Heart left ventricle (tissue), 16 donors: ENCODE measurements around the gene CPEB2. TPM values are rescaled to one million over a fixed set of nuclear protein-coding genes. Genes with fewer than 3 reads are reported as not detected.

Experiments used
- ATAC-seq, 4 donors: fragments of 200-7000 bp; cut with Tn5 transposase; one replicate each; pipeline ENCODE4 v1.9.1; 2020 to 2022; ENCODE audit warnings: moderate library complexity in 4 of 4, mild to moderate bottlenecking in 3 of 4, moderate number of reproducible peaks in 1 of 4
- DNase-seq, 5 donors: peaks; one replicate each; pipeline ENCODE4 v3.0.0-alpha.2; 2020
- H3K27ac ChIP-seq, 12 donors: fragments of 200-600 bp; sonication (generic) in 4 of 12; one replicate each; pipeline versions ENCODE4 v1.5.0 to v1.8.0; 2016 to 2022; ENCODE audit warnings: mild to moderate bottlenecking in 2 of 12
- H3K27me3 ChIP-seq, 9 donors: fragments of 200-600 bp; sonication (generic) in 2 of 9; one replicate each; pipeline versions ENCODE4 v1.5.1 to v1.8.0; 2016 to 2022; ENCODE audit warnings: mild to moderate bottlenecking in 3 of 9
- H3K36me3 ChIP-seq, 9 donors: fragments of 200-600 bp; sonication (generic) in 2 of 9; one replicate each; pipeline versions ENCODE4 v1.5.0 to v1.8.0; 2018 to 2022; ENCODE audit warnings: mild to moderate bottlenecking in 2 of 9
- H3K4me1 ChIP-seq, 12 donors: fragments of 200-600 bp; sonication (generic) in 4 of 12; one replicate each; pipeline versions ENCODE4 v1.5.0 to v1.8.0; 2016 to 2022; ENCODE audit warnings: mild to moderate bottlenecking in 3 of 12
- H3K4me3 ChIP-seq, 12 donors: fragments of 200-600 bp; sonication (generic) in 4 of 12; one replicate each; pipeline versions ENCODE4 v1.5.0 to v1.8.0; 2017 to 2022; ENCODE audit warnings: mild to moderate bottlenecking in 9 of 12, moderate library complexity in 4 of 12
- H3K9me3 ChIP-seq, 12 donors: fragments of 200-600 bp; sonication (generic) in 4 of 12; one replicate each; pipeline versions ENCODE4 v1.5.0 to v1.8.0; 2016 to 2022; ENCODE audit warnings: mild to moderate bottlenecking in 1 of 12
- POLR2A ChIP-seq, 2 donors: fragments of 450-650 bp; IDR thresholded peaks; one replicate each; pipeline ENCODE4 v1.6.1; 2017; ENCODE audit warnings: antibody characterized with exemption in 2 of 2, mild to moderate bottlenecking in 2 of 2, moderate library complexity in 2 of 2
- WGBS, 4 donors: extraction: QIAGEN DNeasy Blood & Tissue Kit in 2 of 4; methylation state at CpG; one replicate each; pipeline versions ENCODE4 v1.1.5 to v1.1.7; 2013 to 2018; 5-methylcytosine and 5-hydroxymethylcytosine counted together
- intact Hi-C, 10 donors: fragments of 100-400 bp; cut with DNase I; formaldehyde crosslinking; loops; one replicate each; pipeline versions ENCODE4 v1.11.1 to v1.14.2; 2022
- polyA plus RNA-seq, 2 donors: library from polyadenylated mRNA; stranded (reverse); fragments of 200-250 nt; gene quantifications; one replicate each; pipeline ENCODE4 v1.2.3, GENCODE V29; 2013
- total RNA-seq, 9 donors: library from RNA; depleted of rRNA in 2 of 9; stranded (reverse); fragments of >200 nt in 2 of 9; fragmentation: NEBNext Ultra II Directional in 3 of 9; extraction: Animal tissue kit (Norgen Biotek cat#: 25700) in 3 of 9; gene quantifications; one replicate each; pipeline versions ENCODE4 v1.1.0 to v1.2.4, GENCODE V29; 2016 to 2023
- TF ChIP-seq, protein P1 (sequence below), 12 donors: fragments of 200-600 bp; sonication (generic) in 4 of 12; IDR thresholded peaks; one replicate each; pipeline versions ENCODE4 v1.5.0 to v1.8.0; 2018 to 2022; ENCODE audit warnings: antibody characterized with exemption in 12 of 12, mild to moderate bottlenecking in 5 of 12
- donor health status: ischemic (EF 13 %, LVEDD 7.1; RV severe dilation, severe dysfunction).
- donor health status: healthy with polysubstance abuse.
- donor health status: DM: no; HTN: yes; CAD: no.
- donor health status: DM: no; HTN: no; CAD: no.
- donor health status: ischemic (EF 25% LVEDD 6.9; RV normal size, moderate dysfunction).
- donor health status: ischemic (EF 25% LVEDD 5.7; RV mildly dilated, moderate dysfunction).
- donor health status: healthy.
- donor health status: DM: yes; HTN: yes; CAD: no.
- donor health status: ischemic (EF 35%, LVEDD 5.7; RV mildly dilated, moderate dysfunction).
- donor health status: nonischemic (EF 11% LVEDD 7.7; RV severe dilation, severe dysfunction).
- donor health status: DM: yes; HTN: yes; CAD: no.
- donor health status: PGD.
- donor health status: ischemic (EF 29% LVEDD 5.4; RV normal size, mild dysfunction).
- donor health status: nonischemic (EF 23%, LVEDD 6.1; RV moderate dilation, normal function).

The CPEB2 gene
- total and polyA plus RNA-seq, 11 donors, result 4.2 to 26.1 (median 17.2) TPM

DNA sequence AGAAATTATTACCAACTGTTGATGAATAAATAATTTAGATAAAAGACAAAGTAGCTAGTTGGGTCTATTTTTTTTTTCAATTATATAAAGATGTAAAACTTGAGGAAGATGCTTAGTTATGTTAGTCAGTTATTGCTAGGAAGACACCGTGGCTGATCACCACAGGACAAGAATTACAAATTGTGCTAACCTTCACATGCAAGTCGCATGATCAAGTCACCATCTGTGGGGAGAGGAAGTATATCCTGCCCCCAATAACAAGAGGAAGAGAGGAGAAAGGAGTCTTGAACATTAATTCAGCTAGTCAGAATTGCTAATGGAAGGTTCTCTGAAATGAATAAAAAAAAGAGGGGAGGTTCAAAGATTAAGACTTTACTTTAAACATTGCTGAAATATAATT lies 52.3 kb downstream of the CPEB2 start:
- Histone ChIP-seq H3K27me3 (no peaks in the 10 kb centered on the region), H3K4me1 (no peaks in the 10 kb centered on the region), H3K27ac (no peak overlapping the region), H3K9me3 (no peaks in the 10 kb centered on the region), H3K36me3 (peaks cover 0 to 79% (median 67%) of the 10 kb centered on the region in 9 donors), H3K4me3 (no peak overlapping the region)
- no peak for TF ChIP-seq POLR2A (IDR thresholded peaks at IDR 0.05)
- TF ChIP-seq, protein P1, sequence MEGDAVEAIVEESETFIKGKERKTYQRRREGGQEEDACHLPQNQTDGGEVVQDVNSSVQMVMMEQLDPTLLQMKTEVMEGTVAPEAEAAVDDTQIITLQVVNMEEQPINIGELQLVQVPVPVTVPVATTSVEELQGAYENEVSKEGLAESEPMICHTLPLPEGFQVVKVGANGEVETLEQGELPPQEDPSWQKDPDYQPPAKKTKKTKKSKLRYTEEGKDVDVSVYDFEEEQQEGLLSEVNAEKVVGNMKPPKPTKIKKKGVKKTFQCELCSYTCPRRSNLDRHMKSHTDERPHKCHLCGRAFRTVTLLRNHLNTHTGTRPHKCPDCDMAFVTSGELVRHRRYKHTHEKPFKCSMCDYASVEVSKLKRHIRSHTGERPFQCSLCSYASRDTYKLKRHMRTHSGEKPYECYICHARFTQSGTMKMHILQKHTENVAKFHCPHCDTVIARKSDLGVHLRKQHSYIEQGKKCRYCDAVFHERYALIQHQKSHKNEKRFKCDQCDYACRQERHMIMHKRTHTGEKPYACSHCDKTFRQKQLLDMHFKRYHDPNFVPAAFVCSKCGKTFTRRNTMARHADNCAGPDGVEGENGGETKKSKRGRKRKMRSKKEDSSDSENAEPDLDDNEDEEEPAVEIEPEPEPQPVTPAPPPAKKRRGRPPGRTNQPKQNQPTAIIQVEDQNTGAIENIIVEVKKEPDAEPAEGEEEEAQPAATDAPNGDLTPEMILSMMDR (IDR thresholded peaks at IDR 0.05), result no peak
- ATAC-seq (no peak), DNase-seq (no peak)
- intact Hi-C loops, result no loop called here
- 71 to 89% (median 77%) methylated on average over 2 of the region's 2 CpGs for WGBS, 4 donors

DNA sequence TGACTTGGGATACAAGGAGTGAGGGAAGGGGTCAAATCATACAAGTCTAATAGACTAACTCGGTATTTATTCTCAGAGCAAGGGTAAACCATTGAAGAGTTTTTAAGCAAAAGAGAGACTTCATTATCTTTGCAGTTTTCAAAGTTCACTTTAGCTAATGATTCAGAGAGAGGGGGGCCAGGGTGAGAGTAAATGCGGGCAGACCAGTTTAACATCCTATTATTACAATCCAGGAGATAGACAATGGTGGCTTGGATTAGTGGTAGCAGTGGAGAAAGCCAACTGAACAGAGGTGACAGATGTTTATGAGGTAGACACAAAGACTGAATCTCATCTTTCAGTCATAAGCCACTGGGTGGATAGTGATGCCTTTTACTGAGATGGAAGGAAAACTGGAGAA lies 57.9 kb downstream of the CPEB2 start:
- DNase-seq (no peak), ATAC-seq (no peak)
- intact Hi-C loops, result no loop called here
- H3K27me3 ChIP-seq, result no peaks in the 10 kb centered on the region
- peaks cover 0 to 100% (median 87%) of the 10 kb centered on the region in 9 donors for H3K36me3 ChIP-seq
- no peaks in the 10 kb centered on the region for H3K9me3 ChIP-seq
- H3K4me3 ChIP-seq, result no peak overlapping the region
- no peaks in the 10 kb centered on the region for H3K4me1 ChIP-seq
- H3K27ac ChIP-seq, result no peak overlapping the region
- no peak for TF ChIP-seq POLR2A (IDR thresholded peaks at IDR 0.05)
- TF ChIP-seq, protein P1 (IDR thresholded peaks at IDR 0.05), result no peak
- WGBS, 4 donors, result 93 to 99% (median 97%) methylated on average over 2 of the region's 2 CpGs

DNA sequence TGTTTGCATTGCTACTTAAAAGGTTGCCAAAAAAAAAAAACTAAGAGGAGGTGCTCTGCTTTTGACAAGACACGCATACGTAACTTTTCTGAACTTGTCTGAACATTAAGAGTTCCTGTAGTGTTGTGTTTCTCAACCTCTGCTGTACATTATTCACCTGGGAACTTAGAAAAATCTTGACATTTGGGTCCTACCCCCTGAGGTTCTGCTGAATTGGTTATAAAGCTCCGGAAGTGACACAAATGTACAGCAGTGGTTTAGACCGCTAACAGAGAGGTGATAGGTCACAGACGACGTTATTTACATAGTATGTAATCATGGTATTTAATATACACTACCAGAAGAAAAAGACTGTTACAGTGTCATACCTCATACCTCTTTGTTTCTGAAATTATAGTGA lies 61.1 kb downstream of the CPEB2 start:
- DNase-seq (no peak), ATAC-seq (no peak)
- TF ChIP-seq POLR2A (IDR thresholded peaks at IDR 0.05), result no peak
- TF ChIP-seq, protein P1 (IDR thresholded peaks at IDR 0.05), result no peak
- WGBS, 4 donors, result 92 to 97% (median 94%) methylated on average over 6 of the region's 6 CpGs
- no peaks in the 10 kb centered on the region for H3K9me3 ChIP-seq
- no peak overlapping the region for H3K27ac ChIP-seq
- peaks cover 0 to 8% (median 0%) of the 10 kb centered on the region in 12 donors for H3K4me1 ChIP-seq
- H3K4me3 ChIP-seq, result no peak overlapping the region
- intact Hi-C loops, result no loop called here
- H3K27me3 ChIP-seq, result no peaks in the 10 kb centered on the region
- peaks cover 0 to 99% (median 84%) of the 10 kb centered on the region in 9 donors for H3K36me3 ChIP-seq

DNA sequence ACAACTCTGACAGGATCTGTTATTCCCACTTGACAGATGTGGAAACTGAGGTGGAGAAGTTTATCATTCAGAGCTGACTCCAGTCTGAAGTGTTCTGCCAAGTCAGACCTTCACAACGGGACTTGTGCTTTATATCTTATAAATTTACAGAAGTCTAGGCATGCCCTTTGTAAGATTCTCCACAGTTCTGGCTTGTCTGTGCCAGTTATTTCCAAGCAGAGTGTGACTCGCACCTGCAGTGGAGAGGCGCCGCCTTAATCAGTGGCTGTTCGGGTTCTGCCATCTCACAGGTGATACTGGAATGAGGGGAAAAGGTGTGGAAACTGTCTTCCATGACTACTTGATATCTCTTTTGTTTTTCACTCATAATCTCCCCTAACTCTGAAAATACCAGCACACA lies 63.2 kb downstream of the CPEB2 start:
- no peak for ATAC-seq
- no peak for TF ChIP-seq POLR2A (IDR thresholded peaks at IDR 0.05)
- TF ChIP-seq, protein P1 (IDR thresholded peaks at IDR 0.05), result no peak

More for the DNA sequence above, 63.2 kb downstream of the CPEB2 start:
- Histone ChIP-seq H3K4me1 (peaks cover 0 to 8% (median 0%) of the 10 kb centered on the region in 12 donors), H3K27me3 (no peaks in the 10 kb centered on the region), H3K9me3 (no peaks in the 10 kb centered on the region), H3K36me3 (peaks cover 0 to 89% (median 68%) of the 10 kb centered on the region in 9 donors), H3K4me3 (no peak overlapping the region), H3K27ac (no peak overlapping the region)
- intact Hi-C loops, result no loop called here
- no peak for DNase-seq
- WGBS, 4 donors, result 87 to 95% (median 90%) methylated on average over 5 of the region's 5 CpGs
